Measurements from ENCODE around the gene YARS1. TPM values are rescaled to one million over a fixed set of nuclear protein-coding genes. Genes with fewer than 3 reads are reported as not detected.

The YARS1 gene
- total and polyA plus RNA-seq, 2 of the 4 experiments (the other 2 are of a cell fraction), result 100 to 166 TPM

DNA sequence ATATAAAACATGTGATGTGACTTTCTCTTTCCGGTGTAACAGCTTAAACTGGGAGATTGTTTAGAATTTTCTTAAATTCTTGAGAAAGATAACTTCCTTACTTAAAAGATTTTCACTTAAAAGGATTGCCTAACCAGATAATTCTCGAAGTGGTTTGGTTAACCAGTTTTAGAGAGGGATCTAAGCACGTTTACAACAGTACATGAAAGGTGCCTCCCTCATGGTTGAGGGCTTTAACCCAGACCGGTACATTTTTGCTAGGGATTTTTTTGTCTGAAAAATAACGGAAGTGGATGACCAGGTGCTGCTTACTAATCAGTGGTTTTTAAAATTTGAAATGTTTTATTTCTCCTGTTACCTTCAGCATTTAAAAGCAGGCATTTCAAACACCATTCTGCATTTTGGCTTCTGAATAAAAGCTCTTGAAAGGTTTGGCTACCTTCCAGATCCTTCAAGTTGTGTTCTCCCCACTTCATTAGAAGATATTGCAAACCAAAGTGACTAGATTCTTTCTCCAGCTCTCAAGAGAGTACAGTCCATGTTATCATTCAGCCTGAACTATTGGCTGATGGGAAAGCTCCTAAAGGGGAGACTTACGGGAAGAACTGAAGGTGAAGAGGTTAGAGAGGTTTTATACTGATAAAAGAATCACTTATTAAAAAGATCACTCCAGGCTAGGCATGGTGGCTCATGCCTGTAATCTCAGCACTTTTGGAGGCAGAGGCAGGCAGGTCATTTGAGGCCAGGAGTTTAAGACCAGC, 13.1 kb upstream of the YARS1 start:
- H3K14ac ChIP-seq (replicated peaks; ENCODE audit: low read depth, low read length), result no peak overlapping the region

More for the DNA sequence above, 13.1 kb upstream of the YARS1 start:
- H2BK120ac ChIP-seq (ENCODE audit: low read depth, low read length), result no peak overlapping the region
- H3K9me3 ChIP-seq (ENCODE audit: control insufficient read depth, insufficient read depth, low read length), result no peaks in the 10 kb centered on the region
- ATAC-seq (ENCODE audit: low read depth) (no peak), DNase-seq (no peak)
- no peak overlapping the region for H3K4ac ChIP-seq (ENCODE audit: low read depth, low read length)
- no peak overlapping the region for H3K4me2 ChIP-seq (ENCODE audit: low read depth, low read length)
- no peak overlapping the region for H3K18ac ChIP-seq (ENCODE audit: low read depth, low read length)
- intact Hi-C loops (cut with micrococcal nuclease), result no loop called here
- WGBS, 2 experiments (ENCODE audit: extremely low coverage in 2 of 2, insufficient read length in 1 of 2), result no CpG with 5 or more reads among the region's 6 CpGs
- no peak overlapping the region for H2BK20ac ChIP-seq (ENCODE audit: low read depth, low read length)
- no peak overlapping the region for H2AK9ac ChIP-seq (replicated peaks; ENCODE audit: low read depth, low read length, poor library complexity)
- in situ Hi-C loops (cut with MboI; ENCODE audit: low sequenced_read_pairs), result no loop called here
- H3K27me3 ChIP-seq (ENCODE audit: control insufficient read depth, insufficient read depth, low read length), result no peaks in the 10 kb centered on the region
- no peak overlapping the region for H4K91ac ChIP-seq (ENCODE audit: insufficient read depth, low read depth, low read length)
- dilution Hi-C loops (cut with HindIII; ENCODE audit: low sequenced_read_pairs, unreplicated experiment), result no loop called here
- H3K9ac ChIP-seq (ENCODE audit: low read depth, low read length), result no peak overlapping the region
- CTCF ChIA-PET, result interaction anchor here (0.7 kb wide), 1 partner anchor 268 kb away, joined by 4 read pairs; no protein-coding TSS in a partner anchor
- no peak overlapping the region for H4K5ac ChIP-seq (ENCODE audit: low read depth, low read length)
- H3K79me1 ChIP-seq (ENCODE audit: low read depth in 1 of 2, low read length in 2 of 2), result peaks cover 4 to 6% of the 10 kb centered on the region in 2 experiments; a peak in 3 of 4 replicates
- H2BK5ac ChIP-seq (ENCODE audit: low read depth, low read length, poor library complexity, severe bottlenecking), result no peak overlapping the region
- no peak overlapping the region for H3K56ac ChIP-seq (ENCODE audit: extremely low read depth, insufficient read depth, low read length)
- POLR2A ChIA-PET (ENCODE audit: unreplicated experiment), result interaction anchor here (0.6 kb wide), 1 partner anchor 10 kb away, joined by 3 read pairs; no protein-coding TSS in a partner anchor
- H3K4me3 ChIP-seq (ENCODE audit: insufficient read depth, low read depth, low read length), result no peak overlapping the region
- H4K20me1 ChIP-seq (ENCODE audit: insufficient read depth, low read length), result no peaks in the 10 kb centered on the region
- H3K36me3 ChIP-seq (ENCODE audit: control insufficient read depth, insufficient read depth, low read length), result peaks cover 35% of the 10 kb centered on the region
- H3K4me1 ChIP-seq (ENCODE audit: control insufficient read depth, insufficient read depth, low read length), result no peaks in the 10 kb centered on the region
- no peak overlapping the region for H2AK5ac ChIP-seq (ENCODE audit: low read depth, low read length)
- no TSS peak for BruUV-seq (replicated peaks)
- no peak overlapping the region for H3K23ac ChIP-seq (ENCODE audit: low read depth, low read length)
- no peak for TF ChIP-seq CEBPB (IDR thresholded peaks at IDR 0.05; ENCODE audit: low read depth, low read length)
- no peak for TF ChIP-seq MAFK (IDR thresholded peaks at IDR 0.05; ENCODE audit: low read depth, low read length)
- no peak for TF ChIP-seq CHD1 (IDR thresholded peaks at IDR 0.05; ENCODE audit: low read depth, low read length)
- no peak for TF ChIP-seq USF2 (IDR thresholded peaks at IDR 0.05; ENCODE audit: low read depth, low read length)
- TF ChIP-seq RAD21 (IDR thresholded peaks at IDR 0.05; ENCODE audit: low read length), result no peak
- TF ChIP-seq BHLHE40 (IDR thresholded peaks at IDR 0.05; ENCODE audit: low read depth, low read length), result no peak
- no peak for TF ChIP-seq POLR2A (IDR thresholded peaks at IDR 0.05; ENCODE audit: low read depth, low read length)
- TF ChIP-seq CTCF (conservative IDR thresholded peaks at IDR 0.05; ENCODE audit: low read depth, low read length), result no peak
- no peak for TF ChIP-seq MAZ (IDR thresholded peaks at IDR 0.05; ENCODE audit: borderline replicate concordance, low read depth, low read length)
- no peak for TF ChIP-seq RCOR1 (IDR thresholded peaks at IDR 0.05; ENCODE audit: insufficient replicate concordance, low read length)
- TF ChIP-seq, protein P1, sequence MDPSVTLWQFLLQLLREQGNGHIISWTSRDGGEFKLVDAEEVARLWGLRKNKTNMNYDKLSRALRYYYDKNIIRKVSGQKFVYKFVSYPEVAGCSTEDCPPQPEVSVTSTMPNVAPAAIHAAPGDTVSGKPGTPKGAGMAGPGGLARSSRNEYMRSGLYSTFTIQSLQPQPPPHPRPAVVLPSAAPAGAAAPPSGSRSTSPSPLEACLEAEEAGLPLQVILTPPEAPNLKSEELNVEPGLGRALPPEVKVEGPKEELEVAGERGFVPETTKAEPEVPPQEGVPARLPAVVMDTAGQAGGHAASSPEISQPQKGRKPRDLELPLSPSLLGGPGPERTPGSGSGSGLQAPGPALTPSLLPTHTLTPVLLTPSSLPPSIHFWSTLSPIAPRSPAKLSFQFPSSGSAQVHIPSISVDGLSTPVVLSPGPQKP (IDR thresholded peaks at IDR 0.05; ENCODE audit: borderline replicate concordance, low read depth, low read length), result no peak
- TF ChIP-seq FOS (IDR thresholded peaks at IDR 0.05; ENCODE audit: low read depth, low read length), result no peak
- no peak for TF ChIP-seq MXI1 (IDR thresholded peaks at IDR 0.05; ENCODE audit: borderline replicate concordance, low read depth, low read length)
- no peaks in the 10 kb centered on the region for H3K9me1 ChIP-seq (ENCODE audit: insufficient read depth, low read length)
- no peak overlapping the region for H2BK15ac ChIP-seq (ENCODE audit: low read depth, low read length)
- H3K27ac ChIP-seq (ENCODE audit: insufficient read depth, low read length), result no peak overlapping the region
- no peak overlapping the region for H2AFZ ChIP-seq (replicated peaks; ENCODE audit: low read length, poor library complexity)
- no peak overlapping the region for H4K8ac ChIP-seq (ENCODE audit: low read depth in 2 of 2, low read length in 2 of 2)
